IPS DF 6.9 (cell line): ENCODE data around the gene NTPCR.
"Not testable (repeated sequence)": the region's sequence is repeated elsewhere in the genome, so short reads cannot be mapped to it uniquely, and the experiment has no call there.

Source experiments
- DNase-seq: peaks from one replicate; pipeline ENCODE4 v3.0.0-alpha.2; 2013; ENCODE audit warnings: low read depth, low spot score
- H3K27ac ChIP-seq: one replicate; pipeline ENCODE4 v1.5.1; 2013; ENCODE audit warnings: low read length, control low read depth
- H3K27me3 ChIP-seq: 2 replicates; pipeline ENCODE4 v1.6.1; 2013; ENCODE audit warnings: mild to moderate bottlenecking, low read length; ENCODE audit not compliant: control insufficient read depth, insufficient read depth
- H3K36me3 ChIP-seq: 2 replicates; pipeline ENCODE4 v1.6.1; 2013; ENCODE audit warnings: low read length; ENCODE audit not compliant: control insufficient read depth, insufficient read depth
- H3K4me1 ChIP-seq: 2 replicates; pipeline ENCODE4 v1.6.1; 2013; ENCODE audit warnings: low read length; ENCODE audit not compliant: control insufficient read depth, insufficient read depth
- H3K4me3 ChIP-seq: 2 replicates; pipeline ENCODE4 v1.5.1; 2013; ENCODE audit warnings: mild to moderate bottlenecking, low read length
- H3K9me3 ChIP-seq: 2 replicates; pipeline ENCODE4 v1.6.1; 2013; ENCODE audit warnings: low read length, inconsistent platforms; ENCODE audit not compliant: control insufficient read depth, insufficient read depth
- WGBS: extraction: QIAGEN DNeasy Blood & Tissue Kit; methylation state at CpG from one replicate; pipeline ENCODE4 v1.1.7; 2013; ENCODE audit warnings: mixed read lengths, missing lambda C conversion rate; ENCODE audit not compliant: insufficient read length, insufficient coverage; 5-methylcytosine and 5-hydroxymethylcytosine counted together

NTPCR gene

DNA sequence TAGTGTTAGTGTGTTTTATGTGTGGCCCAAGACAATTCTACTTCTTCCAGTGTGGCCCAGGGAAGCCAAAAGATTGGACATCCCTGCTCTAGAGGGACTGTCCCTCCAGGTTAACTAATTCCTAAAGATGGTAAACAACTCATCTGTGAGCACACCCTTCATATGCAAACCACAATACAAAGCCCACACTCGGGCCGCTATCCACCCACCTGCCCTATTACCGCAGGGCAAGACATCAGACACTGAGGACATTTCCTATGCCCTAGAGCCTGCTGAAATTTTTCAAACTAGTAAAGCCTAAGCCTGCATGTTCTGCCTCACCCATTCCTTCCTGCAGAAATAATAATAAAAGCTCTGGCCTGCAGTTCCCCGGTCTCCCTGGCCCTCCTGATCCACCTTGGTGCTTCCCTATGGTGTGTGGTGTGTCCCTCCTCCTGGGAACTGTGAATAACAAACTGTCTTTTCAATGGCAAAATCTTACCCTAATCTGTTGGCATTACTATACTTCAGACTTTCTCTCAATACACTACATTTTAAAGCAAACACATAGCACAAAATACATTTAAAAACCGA is 39.3 kb upstream of the NTPCR start:
- 100% methylated on average over 1 of the region's 5 CpGs for WGBS
- no peak overlapping the region for H3K27ac ChIP-seq

GRCh38 chr1:232912845-232913580 is 37.4 kb upstream of the NTPCR start:
- DNase-seq, result no peak
- whole genome bisulfite sequencing, result no CpG with 5 or more reads among the region's 3 CpGs
- H3K36me3 ChIP-seq, result no peaks in the 10 kb centered on the region
- 0 out of 2 replicates have a peak, but pooled peaks cover 1% of the 10 kb centered on the region for H3K4me1 ChIP-seq
- no peaks in the 10 kb centered on the region for H3K9me3 ChIP-seq
- no peak overlapping the region for H3K27ac ChIP-seq
- no peaks in the 10 kb centered on the region for H3K27me3 ChIP-seq
- no peak overlapping the region for H3K4me3 ChIP-seq

More for the DNA sequence above, 39.3 kb upstream of the NTPCR start:
- H3K9me3 ChIP-seq, result no peaks in the 10 kb centered on the region
- H3K4me3 ChIP-seq, result no peak overlapping the region
- 0 out of 2 replicates have a peak, but pooled peaks cover 1% of the 10 kb centered on the region for H3K4me1 ChIP-seq
- H3K27me3 ChIP-seq, result no peaks in the 10 kb centered on the region
- H3K36me3 ChIP-seq, result no peaks in the 10 kb centered on the region
- DNase-seq, result no peak

GRCh38 chr1:232914271-232914670 is 36.1 kb upstream of the NTPCR start:
- H3K4me1 ChIP-seq, DNase-seq, H3K27ac ChIP-seq, H3K36me3 ChIP-seq, H3K9me3 ChIP-seq, H3K4me3 ChIP-seq, H3K27me3 ChIP-seq: not testable (repeated sequence)
- WGBS, result no CpG with 5 or more reads among the region's 2 CpGs

- no CpG with 5 or more reads among the region's 4 CpGs for WGBS
- H3K36me3 ChIP-seq, result no peaks in the 10 kb centered on the region
- no peaks in the 10 kb centered on the region for H3K27me3 ChIP-seq
- no peaks in the 10 kb centered on the region for H3K9me3 ChIP-seq
- H3K27ac ChIP-seq, result no peak overlapping the region
- no peak overlapping the region for H3K4me3 ChIP-seq
- no peak for DNase-seq
- 0 out of 2 replicates have a peak, but pooled peaks cover 1% of the 10 kb centered on the region for H3K4me1 ChIP-seq
Observed at GRCh38 chr1:232915212-232915611, 35.2 kb upstream of the NTPCR start.

GRCh38 chr1:232917053-232917452 is 33.4 kb upstream of the NTPCR start:
- H3K4me3 ChIP-seq, result no peak overlapping the region
- WGBS, result no CpG with 5 or more reads among the region's 3 CpGs

DNA sequence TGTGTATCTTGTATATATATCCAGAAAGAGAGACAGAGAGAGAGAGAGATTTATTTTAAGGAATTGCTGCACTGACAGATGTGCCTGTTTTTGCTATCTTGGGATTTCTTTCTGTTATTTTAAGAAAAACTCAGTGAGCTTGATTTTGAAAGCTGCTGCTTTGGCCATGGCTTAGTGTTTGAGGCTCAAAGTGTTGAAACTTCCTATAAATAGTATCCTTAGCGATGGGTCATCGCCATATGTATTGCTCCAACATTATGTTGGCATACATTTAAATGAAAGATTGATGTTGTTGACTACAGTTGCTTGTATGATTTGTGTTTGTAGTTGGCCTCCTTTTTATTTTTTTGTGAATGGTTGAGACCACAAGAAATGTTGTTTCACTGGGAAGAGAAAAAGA is 29.0 kb upstream of the NTPCR start:
- WGBS, result no CpG with 5 or more reads among the region's 2 CpGs
- Histone ChIP-seq H3K9me3 (no peaks in the 10 kb centered on the region), H3K36me3 (no peaks in the 10 kb centered on the region), H3K27ac (no peak overlapping the region), H3K4me3 (no peak overlapping the region), H3K27me3 (no peaks in the 10 kb centered on the region; the same call in 1 of the 2 replicates), H3K4me1 (no peaks in the 10 kb centered on the region)
- no peak for DNase-seq

More at GRCh38 chr1:232917053-232917452, 33.4 kb upstream of the NTPCR start:
- no peaks in the 10 kb centered on the region for H3K9me3 ChIP-seq
- no peak for DNase-seq
- no peak overlapping the region for H3K27ac ChIP-seq
- no peaks in the 10 kb centered on the region for H3K36me3 ChIP-seq
- no peaks in the 10 kb centered on the region for H3K27me3 ChIP-seq
- H3K4me1 ChIP-seq, result no peaks in the 10 kb centered on the region

DNA sequence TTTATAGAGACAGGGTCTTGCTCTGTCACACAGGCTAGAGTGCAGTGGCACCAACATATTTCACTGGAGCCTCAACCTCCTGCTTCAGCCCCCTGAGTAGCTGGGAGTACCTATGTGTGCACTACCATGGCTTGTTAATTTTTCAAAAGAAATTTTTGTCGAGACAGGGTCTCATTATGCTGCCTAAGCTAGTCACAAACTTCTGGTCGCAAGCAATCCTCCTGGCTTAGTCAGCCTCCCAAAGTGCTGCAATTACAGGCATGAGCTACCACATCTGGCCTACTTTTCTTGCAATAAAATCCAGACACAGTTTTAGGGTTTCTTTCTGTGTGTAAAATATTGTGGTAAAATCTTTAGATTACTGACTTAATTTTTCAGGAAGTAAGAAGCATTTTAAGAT is 27.9 kb upstream of the NTPCR start:
- Histone ChIP-seq H3K36me3 (no peaks in the 10 kb centered on the region), H3K27ac (no peak overlapping the region), H3K9me3 (no peaks in the 10 kb centered on the region), H3K4me1 (no peaks in the 10 kb centered on the region), H3K4me3 (no peak overlapping the region), H3K27me3 (no peaks in the 10 kb centered on the region; the same call in 1 of the 2 replicates)
- no peak for DNase-seq
- no CpG with 5 or more reads among the region's 2 CpGs for WGBS

DNA sequence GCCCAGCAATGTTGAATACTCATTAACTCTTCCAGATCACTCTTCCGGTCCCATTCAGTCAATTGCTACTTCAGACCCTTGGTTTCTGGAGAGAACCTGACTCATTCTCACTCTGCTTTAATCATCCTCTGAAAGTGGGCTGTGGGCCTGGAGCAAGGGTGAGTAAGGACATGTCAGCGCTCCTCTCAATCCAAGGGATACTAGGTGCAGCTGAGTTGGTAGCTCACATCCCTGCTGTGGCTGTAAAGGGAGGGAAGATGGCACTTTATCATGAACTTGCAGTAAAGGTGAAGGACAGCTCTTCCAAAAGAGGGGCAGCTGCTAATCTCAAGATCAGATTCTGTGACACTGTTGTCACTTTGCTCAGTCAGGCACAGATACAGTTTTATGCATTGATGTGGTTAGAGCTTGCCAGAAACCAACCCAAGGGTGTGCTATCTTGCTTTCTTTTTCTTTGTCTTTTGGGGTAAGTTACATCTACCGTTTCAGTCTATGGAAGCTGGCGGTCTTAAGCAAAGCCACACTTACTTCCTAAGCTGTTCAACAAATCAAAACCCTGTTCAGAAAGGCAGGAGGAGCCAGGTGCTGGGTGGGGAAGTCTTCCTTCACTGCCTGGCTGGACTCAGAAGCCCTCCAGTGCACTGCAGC is 26.5 kb upstream of the NTPCR start:
- Histone ChIP-seq H3K36me3 (no peaks in the 10 kb centered on the region), H3K4me1 (no peaks in the 10 kb centered on the region), H3K27me3 (no peaks in the 10 kb centered on the region; the same call in 1 of the 2 replicates), H3K9me3 (no peaks in the 10 kb centered on the region), H3K27ac (no peak overlapping the region), H3K4me3 (no peak overlapping the region)
- no CpG with 5 or more reads among the region's 4 CpGs for WGBS
- no peak for DNase-seq

DNA sequence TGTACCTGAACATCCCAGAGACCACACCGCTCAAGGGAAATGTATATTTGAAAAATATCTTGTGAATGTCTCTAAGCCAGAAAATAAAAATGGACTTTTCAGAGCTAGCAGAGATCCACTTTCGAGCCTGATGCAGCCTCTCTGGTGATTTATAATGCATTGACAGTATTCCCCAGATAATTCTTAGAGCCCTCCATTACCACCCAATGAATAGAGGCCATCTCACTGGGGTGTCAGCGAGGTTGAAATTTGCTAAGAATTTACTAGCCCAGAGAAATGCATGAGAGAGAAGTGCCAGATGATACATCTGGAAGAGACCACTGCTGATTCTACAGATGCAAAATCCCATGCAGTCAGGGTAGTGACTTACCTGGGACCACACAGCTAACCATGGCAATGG is 25.5 kb upstream of the NTPCR start:
- Histone ChIP-seq H3K9me3 (no peaks in the 10 kb centered on the region), H3K4me3 (no peak overlapping the region), H3K36me3 (no peaks in the 10 kb centered on the region), H3K27me3 (no peaks in the 10 kb centered on the region; the same call in 1 of the 2 replicates), H3K27ac (no peak overlapping the region), H3K4me1 (no peaks in the 10 kb centered on the region)
- no peak for DNase-seq
- WGBS, result no CpG with 5 or more reads among the region's 3 CpGs

DNA sequence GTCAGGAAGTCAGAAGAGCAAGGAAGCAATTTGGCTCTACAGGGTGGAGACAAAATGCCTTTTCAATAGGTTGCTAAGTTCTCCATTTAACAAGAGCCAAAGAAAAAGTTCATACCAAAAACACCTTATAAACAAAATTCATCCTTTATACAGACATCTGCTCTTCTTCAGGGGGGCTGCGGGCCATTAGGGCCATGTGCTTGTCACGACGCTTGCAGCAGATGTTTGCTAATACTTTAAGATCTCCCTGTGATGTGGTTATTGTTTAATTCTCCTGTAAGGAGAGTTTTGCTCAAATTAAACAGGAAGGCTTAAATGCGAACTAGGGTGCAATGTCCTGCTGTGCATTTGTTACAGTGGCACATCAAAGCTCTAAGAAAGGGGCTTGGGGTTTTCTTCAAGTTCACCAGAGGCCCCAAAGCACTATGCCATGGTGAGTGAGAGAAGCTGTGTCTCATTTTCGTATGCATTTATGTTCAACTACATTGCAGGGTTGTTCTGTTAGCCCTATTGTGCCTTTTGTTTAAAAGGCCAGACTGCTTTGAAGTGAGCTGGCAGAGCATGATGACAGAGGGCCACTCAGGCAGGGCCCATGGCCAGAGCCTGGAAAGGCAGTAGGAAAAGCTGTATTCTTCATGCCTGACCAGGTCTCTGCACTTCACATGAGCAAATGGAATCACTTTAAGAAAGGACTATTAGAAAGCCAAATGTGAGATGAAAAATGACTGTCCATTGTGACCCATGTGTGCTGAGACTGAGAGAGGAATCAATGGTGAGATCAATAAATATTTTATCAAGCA is 24.8 kb upstream of the NTPCR start:
- H3K27me3 ChIP-seq, result no peaks in the 10 kb centered on the region; the same call in 1 of the 2 replicates
- no CpG with 5 or more reads among the region's 5 CpGs for WGBS
- H3K27ac ChIP-seq, result no peak overlapping the region
- no peaks in the 10 kb centered on the region for H3K4me1 ChIP-seq
- H3K4me3 ChIP-seq, result no peak overlapping the region
- DNase-seq, result no peak
- no peaks in the 10 kb centered on the region for H3K9me3 ChIP-seq
- no peaks in the 10 kb centered on the region for H3K36me3 ChIP-seq
